ENCODE measurements around the gene NEAT1.

- TF ChIP-seq EZH2 (IDR thresholded peaks at IDR 0.05; ENCODE audit: insufficient read depth, poor library complexity, severe bottlenecking): no peak
- no peak for TF ChIP-seq EZH2phosphoT487 (IDR thresholded peaks at IDR 0.05; ENCODE audit: insufficient read depth, low read depth)
Observed at GRCh38 chr11:65492387-65492636, 69.7 kb downstream of the NEAT1 start.
